Measurements from ENCODE around the gene ZNF385B.

Gene ZNF385B

DNA sequence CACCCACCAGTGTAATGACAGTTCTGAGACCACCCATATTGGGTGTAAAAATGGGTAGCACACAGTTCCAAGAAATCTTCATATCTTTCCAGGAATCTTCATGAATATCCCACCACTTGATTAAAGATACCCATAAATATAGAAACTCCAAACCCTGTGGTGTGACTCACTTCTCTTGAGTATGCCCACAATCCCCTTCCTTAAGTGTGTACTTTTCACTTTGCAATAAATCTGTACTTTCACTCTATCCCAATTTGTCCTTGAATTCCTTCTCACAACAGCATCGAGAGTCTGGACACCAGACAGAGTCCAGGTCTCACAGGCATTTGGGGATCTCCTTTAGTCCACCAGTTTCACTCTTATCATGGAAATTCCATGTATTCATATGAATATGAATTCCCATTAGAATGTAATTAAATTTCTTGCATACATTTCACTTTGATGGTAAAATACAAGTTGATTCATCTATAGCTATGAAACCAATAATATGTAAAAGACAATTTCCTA, 309.8 kb downstream of the ZNF385B start:
- no peak for DNase-seq (ENCODE audit: low spot score)

GRCh38 chr2:179550849-179551248, 310.6 kb downstream of the ZNF385B start:
- DNase-seq (ENCODE audit: low spot score) = no peak

GRCh38 chr2:179550214-179550613, 311.2 kb downstream of the ZNF385B start:
- no peak for DNase-seq (ENCODE audit: low spot score)

- DNase-seq (ENCODE audit: low spot score) = no peak
Observed at GRCh38 chr2:179546656-179547055, 314.8 kb downstream of the ZNF385B start.

- no peak for DNase-seq (ENCODE audit: low spot score)
Observed at GRCh38 chr2:179545024-179545423, 316.4 kb downstream of the ZNF385B start.

DNA sequence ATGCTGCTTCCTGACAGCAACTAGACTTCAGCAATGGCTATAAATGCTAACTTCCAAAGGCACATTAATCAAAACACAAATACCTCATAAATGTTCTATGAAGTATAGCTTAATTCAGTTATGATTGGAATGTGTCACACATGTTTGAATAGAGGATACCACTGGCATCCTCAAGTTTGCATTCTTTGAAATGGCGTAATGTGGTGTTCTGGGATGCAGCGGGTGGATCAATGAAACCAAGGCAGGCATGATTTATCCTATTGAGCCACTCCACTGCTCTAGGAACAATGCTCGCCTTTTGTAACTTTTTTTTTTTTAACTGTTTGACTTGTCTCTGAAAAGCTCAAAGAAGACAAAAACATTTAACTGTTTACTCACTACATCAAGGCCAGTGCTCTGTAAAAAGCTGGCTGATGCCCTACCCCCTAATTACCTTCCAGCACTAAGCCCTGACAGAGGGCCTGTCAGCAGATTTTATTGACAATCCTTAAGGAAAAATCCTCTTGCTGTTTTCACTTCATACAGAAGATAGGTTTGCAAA, 318.0 kb downstream of the ZNF385B start:
- DNase-seq (ENCODE audit: low spot score) = no peak

DNA sequence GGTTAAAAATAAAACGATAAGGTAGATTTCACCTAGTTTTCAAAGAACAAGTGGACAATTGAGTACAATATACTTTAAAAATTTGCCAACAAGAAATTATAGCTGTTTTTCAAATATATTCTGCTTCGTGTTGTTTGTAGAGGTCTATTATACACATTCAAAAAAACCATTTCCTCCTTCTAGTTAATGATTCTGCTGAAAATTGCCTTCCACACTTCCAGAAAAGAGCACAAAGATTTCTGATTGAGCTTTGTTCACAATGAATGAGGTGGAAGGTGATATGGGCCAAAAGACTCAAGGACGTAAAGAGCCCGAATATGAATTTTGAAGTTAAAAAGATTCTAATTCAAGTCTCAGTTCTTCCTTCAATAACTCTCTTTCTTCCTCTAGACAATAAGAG, 319.8 kb downstream of the ZNF385B start:
- no peak for DNase-seq (ENCODE audit: low spot score)

- no peak for DNase-seq (ENCODE audit: low spot score)
Observed at GRCh38 chr2:179539124-179539511, 322.3 kb downstream of the ZNF385B start.

DNA sequence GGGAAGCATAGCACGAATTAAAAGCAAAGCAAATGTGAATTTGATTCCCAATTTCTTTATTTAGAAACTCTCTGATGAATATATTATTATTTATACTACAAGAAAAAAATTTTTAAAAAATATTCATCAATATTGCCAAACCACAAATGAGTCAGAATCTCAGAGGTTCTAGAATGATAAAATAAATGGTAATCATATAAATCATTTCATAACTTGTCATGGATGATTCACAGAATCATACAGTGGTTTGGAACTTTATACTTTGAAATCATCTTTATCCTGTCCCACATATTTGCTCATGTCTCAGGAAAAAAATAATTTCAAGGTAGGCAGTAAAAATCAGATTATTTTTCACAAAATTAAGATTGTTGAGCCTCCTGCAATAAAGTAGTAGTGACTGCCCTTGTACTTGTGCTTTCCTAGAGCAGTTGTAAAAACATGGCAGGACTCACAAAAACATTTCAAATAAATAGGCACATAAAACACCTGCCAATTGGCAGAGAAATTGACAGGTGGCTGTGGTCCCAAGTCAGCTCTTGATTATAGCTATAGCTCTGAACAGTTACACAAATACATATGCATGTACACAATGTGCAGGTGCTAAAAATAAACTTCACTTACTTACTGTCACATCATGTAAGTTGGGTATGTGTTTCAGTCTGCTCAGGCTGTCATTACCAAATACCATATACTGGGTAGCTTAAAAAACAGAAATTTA, 322.8 kb downstream of the ZNF385B start:
- DNase-seq (ENCODE audit: low spot score) = no peak

DNA sequence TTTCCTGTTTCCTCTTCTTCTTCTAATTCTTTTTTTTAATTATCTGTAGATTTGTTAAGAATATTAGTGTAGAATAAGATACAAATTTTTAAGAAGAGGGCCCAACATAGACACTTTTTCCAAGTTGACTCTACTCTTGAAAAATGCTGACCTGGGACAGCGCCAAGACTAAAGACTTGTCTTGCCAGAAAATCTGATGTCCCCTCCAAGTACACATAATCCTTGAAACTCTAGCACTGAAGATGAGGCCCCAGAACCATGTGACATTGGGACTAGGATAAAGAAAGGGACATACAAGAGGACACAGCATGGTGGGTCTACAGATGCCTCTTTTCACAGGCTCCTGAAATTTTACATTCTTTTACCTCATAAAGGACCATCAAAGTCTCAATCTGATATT, 325.2 kb downstream of the ZNF385B start:
- no peak for DNase-seq (ENCODE audit: low spot score)

DNA sequence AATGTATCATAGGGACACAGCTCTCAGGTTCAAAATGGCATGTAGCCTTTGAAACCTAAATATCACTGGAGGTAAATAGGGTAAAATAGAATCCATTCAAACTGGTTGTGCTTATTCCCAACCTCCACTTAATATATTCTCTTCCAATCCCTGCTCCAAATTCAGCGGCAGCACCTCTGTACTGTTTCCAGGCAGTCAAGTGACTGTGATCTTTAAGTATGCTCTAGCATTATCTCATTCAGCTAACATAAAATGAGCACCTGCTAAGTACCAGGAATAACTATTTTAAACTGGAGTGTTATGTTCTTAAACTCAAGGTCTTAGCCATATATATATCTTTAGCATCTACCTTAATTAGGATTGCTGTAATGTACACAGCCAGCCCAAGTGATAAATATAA, 327.5 kb downstream of the ZNF385B start:
- no peak for DNase-seq (ENCODE audit: low spot score)

GRCh38 chr2:179532863-179533278, 328.5 kb downstream of the ZNF385B start:
- DNase-seq (ENCODE audit: low spot score) = no peak

DNA sequence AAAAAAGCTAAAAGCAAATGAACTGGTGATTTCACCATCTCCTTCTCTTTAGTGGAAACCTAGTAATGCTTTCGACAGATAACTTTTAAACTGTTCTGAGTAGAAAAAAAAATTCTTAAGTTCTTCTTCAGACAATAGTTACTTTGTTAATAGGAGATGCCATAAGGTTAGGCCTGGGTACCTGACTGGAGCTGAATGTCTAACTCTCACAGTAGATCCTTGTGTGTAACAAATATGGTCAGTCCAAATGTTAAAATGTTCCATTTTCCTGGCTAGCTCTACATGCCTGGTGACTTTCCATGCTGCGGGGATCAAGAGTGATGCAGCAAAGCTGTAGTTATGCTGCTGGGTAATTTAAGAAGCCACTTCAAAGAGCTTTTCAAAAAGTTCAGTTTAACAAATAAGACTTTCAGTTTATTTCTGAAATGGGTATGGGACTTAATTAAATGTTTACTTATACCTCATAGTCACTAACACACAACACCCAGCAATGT, 332.8 kb downstream of the ZNF385B start:
- no peak for DNase-seq (ENCODE audit: low spot score)

GRCh38 chr2:179525340-179525739, 336.1 kb downstream of the ZNF385B start:
- DNase-seq (ENCODE audit: low spot score) = no peak

DNA sequence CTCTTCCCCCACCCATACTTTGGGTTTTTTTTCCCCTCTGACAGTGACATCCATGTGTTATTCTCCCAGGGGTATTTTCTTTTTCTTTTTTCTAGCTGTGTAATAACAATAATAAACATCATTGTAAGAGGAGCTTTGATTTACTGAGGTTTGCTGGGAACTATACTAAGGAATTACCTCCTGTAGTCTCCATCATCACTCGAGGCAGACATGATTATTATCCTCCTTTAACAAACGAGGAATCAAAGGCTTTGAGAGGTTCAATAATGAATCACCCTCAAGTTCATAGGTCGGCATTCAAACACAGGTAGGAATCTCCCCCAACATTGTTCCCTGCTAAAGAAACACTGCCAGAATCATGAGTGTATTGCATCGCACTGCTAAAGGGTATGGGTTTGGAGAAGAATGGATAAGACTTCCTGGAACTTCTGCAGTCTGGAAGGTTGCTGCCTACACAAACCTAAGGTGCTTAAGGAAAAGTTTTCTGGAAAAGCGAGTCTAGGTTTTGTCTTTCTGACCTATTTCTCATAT, 336.5 kb downstream of the ZNF385B start:
- no peak for DNase-seq (ENCODE audit: low spot score)

GRCh38 chr2:179521944-179522343, 339.5 kb downstream of the ZNF385B start:
- DNase-seq (ENCODE audit: low spot score) = no peak

DNA sequence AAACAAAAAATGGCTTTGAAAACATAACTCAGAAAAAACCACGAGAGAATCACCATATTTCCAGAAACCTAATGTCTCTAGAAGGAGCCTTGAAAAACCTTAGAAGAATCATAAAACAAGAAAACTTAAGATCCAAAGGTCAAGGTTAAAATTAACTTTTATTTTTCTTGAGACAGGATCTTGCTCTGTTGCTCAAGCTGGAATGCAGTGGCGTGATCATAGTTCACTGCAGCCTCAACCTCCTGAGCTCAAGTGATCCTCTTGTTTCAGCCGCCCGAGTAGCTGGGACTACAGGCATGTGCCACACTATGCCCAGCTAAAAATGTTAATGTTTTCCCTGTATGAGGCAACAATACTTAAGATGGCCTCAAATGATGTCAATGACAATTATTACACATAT, 342.6 kb downstream of the ZNF385B start:
- no peak for DNase-seq (ENCODE audit: low spot score)

DNA sequence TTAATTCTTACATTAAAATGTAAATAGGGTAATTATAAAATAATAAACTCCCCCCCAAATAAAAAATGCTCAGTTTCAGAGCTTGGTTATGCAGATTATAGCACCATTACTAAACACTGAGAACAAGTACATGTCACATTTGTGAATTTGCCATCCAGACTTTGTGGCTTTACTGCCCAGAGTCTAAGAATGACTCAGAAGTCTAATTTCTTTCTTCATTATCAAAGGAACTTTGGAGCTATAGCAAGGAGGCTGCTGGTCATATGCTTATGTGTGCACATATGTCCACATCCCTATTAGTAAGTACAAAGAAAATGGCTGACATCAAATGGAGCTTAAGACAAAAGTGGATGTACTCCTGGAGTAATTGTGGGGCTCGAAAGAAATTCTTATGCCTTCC, 348.2 kb downstream of the ZNF385B start:
- DNase-seq (ENCODE audit: low spot score) = no peak

- no peak for DNase-seq (ENCODE audit: low spot score)
Observed at GRCh38 chr2:179512281-179513035, 349.0 kb downstream of the ZNF385B start.

DNA sequence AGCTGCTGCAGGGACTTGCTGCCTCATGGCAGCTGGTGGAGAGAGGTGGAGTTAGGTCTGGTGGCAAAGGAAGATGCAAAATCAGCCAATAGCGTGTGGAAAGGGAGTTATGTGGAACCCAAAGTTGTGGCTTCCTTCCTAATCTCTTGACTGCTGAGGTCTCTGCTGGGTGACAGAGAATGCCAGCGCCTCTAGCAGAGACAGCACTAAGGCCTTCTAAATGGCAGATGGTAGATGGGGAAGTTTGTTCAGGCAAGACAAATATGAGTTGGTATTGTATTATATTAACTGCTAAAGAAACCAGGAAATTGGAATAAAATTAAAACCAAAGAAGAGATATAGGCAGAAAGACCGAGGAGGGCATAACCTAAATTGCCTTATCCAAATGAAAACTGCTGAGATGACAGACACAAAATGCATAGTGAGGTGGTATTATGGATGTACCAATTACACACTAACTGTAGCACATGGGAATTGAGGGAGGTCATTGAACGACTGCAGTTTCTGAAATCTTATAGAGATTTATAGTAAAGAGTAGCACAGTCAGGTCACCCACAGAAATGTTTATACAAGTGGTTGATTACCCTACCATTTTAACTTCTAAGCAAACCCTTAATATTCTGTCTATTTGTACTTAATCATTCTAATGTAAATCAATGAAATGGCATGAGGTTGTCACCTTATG, 350.2 kb downstream of the ZNF385B start:
- no peak for DNase-seq (ENCODE audit: low spot score)

DNA sequence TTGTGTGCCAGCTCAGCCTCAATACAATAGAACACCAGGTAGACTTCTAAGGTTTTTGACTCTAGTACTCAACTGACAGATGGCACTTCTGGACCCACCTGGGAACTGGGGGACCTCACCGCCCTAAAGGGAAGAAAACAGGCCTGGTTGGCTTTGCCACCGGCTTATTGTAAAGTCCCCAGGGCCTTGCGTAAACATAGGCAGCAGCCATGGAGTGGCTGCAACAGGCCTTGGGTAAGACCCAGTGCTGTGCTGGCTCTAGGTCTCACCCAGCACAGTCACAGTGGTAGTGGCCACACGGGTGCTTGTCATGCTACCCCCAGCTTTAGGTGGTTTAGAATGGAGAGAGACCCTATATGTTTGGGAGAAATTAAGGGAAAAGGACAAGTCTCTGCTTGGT, 366.1 kb downstream of the ZNF385B start:
- DNase-seq (ENCODE audit: low spot score) = no peak

- DNase-seq (ENCODE audit: low spot score) = no peak
Observed at GRCh38 chr2:179488563-179488962, 372.8 kb downstream of the ZNF385B start.
